HEK293 (cell line): ENCODE measurements around the gene RPUSD1.
"Not testable (repeated sequence)": the region's sequence is repeated elsewhere in the genome, so short reads cannot be mapped to it uniquely, and the experiment has no call there.

Experiments used
- CTCF ChIA-PET: fragments of 350-600 bp; formaldehyde crosslinking; extraction: SDS; loops from one replicate; lab custom pipeline; 2021; ENCODE audit warnings: antibody characterized with exemption; lab: Yijun Ruan, JAX
- POLR2A ChIA-PET: fragments of 300-600 bp; formaldehyde crosslinking; extraction: SDS; loops from one replicate; lab custom pipeline; 2020; ENCODE audit warnings: antibody characterized with exemption, inconsistent platforms; lab: Yijun Ruan, JAX
- H3K27ac ChIP-seq: fragments of 200-500 bp; sonication (Bioruptor generic); 2 replicates; pipeline ENCODE4 v1.5.1; 2014; ENCODE audit warnings: low read depth, low read length, control low read depth, inconsistent platforms; ENCODE audit errors: extremely low read depth
- H3K36me3 ChIP-seq, 2 experiments: fragments of 200-500 bp in 1 of 2; sonication (Bioruptor generic) in 1 of 2; 1 replicate in 1 of 2; 2 replicates in 1 of 2; pipeline ENCODE4 v1.5.1; 2014 to 2017; ENCODE audit warnings: inconsistent platforms in 2 of 2, low read length in 2 of 2; ENCODE audit not compliant: control insufficient read depth in 2 of 2, insufficient read depth in 1 of 2
- H3K4me1 ChIP-seq: fragments of 200-500 bp; sonication (Bioruptor generic); 2 replicates; pipeline ENCODE4 v1.5.1; 2014; ENCODE audit warnings: mild to moderate bottlenecking, low read length, inconsistent platforms; ENCODE audit not compliant: control insufficient read depth, insufficient read depth
- H3K4me3 ChIP-seq: 2 replicates; pipeline ENCODE4 v1.5.1; 2011; ENCODE audit warnings: low read depth, mild to moderate bottlenecking, control low read depth, low read length, moderate library complexity
- H3K9me3 ChIP-seq: fragments of 200-500 bp; sonication (Bioruptor generic); 2 replicates; pipeline ENCODE4 v1.5.1; 2014; ENCODE audit warnings: low read depth, low read length, inconsistent platforms; ENCODE audit not compliant: control insufficient read depth, insufficient read depth
- BCL11A ChIP-seq: fragments of 450-650 bp; formaldehyde crosslinking; IDR thresholded peaks from 2 replicates; pipeline ENCODE4 v1.5.1; 2016; ENCODE audit warnings: low read depth, missing biosample characterization, missing genetic modification characterization
- KLF1 ChIP-seq: fragments of 450-650 bp; formaldehyde crosslinking; IDR thresholded peaks from 2 replicates; pipeline ENCODE4 v1.5.1; 2016; ENCODE audit warnings: missing biosample characterization, missing genetic modification characterization
- SP2 ChIP-seq: fragments of 450-650 bp; formaldehyde crosslinking; IDR thresholded peaks from 2 replicates; pipeline ENCODE4 v1.5.1; 2016; ENCODE audit warnings: missing biosample characterization, missing genetic modification characterization
- ZBTB48 ChIP-seq: fragments of 450-650 bp; formaldehyde crosslinking; IDR thresholded peaks from 2 replicates; pipeline ENCODE4 v1.5.1; 2016; ENCODE audit warnings: missing biosample characterization, missing genetic modification characterization
- ZFP41 ChIP-seq: fragments of 450-650 bp; formaldehyde crosslinking; IDR thresholded peaks from 2 replicates; pipeline ENCODE4 v1.5.1; 2016; ENCODE audit warnings: missing biosample characterization, missing genetic modification characterization, borderline replicate concordance
- ZNF132 ChIP-seq: fragments of 450-650 bp; formaldehyde crosslinking; IDR thresholded peaks from 2 replicates; pipeline ENCODE4 v1.5.1; 2017; ENCODE audit warnings: missing biosample characterization, missing genetic modification characterization, borderline replicate concordance
- ZNF138 ChIP-seq: fragments of 450-650 bp; formaldehyde crosslinking; IDR thresholded peaks from 2 replicates; pipeline ENCODE4 v1.5.1; 2016; ENCODE audit warnings: missing biosample characterization, missing genetic modification characterization, borderline replicate concordance
- ZNF140 ChIP-seq: fragments of 450-650 bp; formaldehyde crosslinking; IDR thresholded peaks from 2 replicates; pipeline ENCODE4 v1.5.1; 2016; ENCODE audit warnings: missing biosample characterization, missing genetic modification characterization
- ZNF175 ChIP-seq: fragments of 450-650 bp; formaldehyde crosslinking; IDR thresholded peaks from 2 replicates; pipeline ENCODE4 v1.5.1; 2016; ENCODE audit warnings: missing biosample characterization, missing genetic modification characterization
- ZNF184 ChIP-seq: fragments of 450-650 bp; IDR thresholded peaks from 2 replicates; pipeline ENCODE4 v1.5.1; 2018; ENCODE audit warnings: missing biosample characterization, mild to moderate bottlenecking, missing genetic modification characterization
- ZNF341 ChIP-seq: fragments of 450-650 bp; formaldehyde crosslinking; IDR thresholded peaks from 2 replicates; pipeline ENCODE4; 2016; ENCODE audit warnings: low read depth, missing biosample characterization, missing genetic modification characterization
- ZNF404 ChIP-seq: fragments of 450-650 bp; formaldehyde crosslinking; IDR thresholded peaks from 2 replicates; pipeline ENCODE4 v1.5.1; 2017; ENCODE audit warnings: missing biosample characterization, missing genetic modification characterization
- ZNF549 ChIP-seq: fragments of 450-650 bp; IDR thresholded peaks from 2 replicates; pipeline ENCODE4 v1.5.1; 2018; ENCODE audit warnings: missing biosample characterization, missing genetic modification characterization, mild to moderate bottlenecking, inconsistent platforms, moderate library complexity
- ZNF560 ChIP-seq: fragments of 450-650 bp; formaldehyde crosslinking; IDR thresholded peaks from 2 replicates; pipeline ENCODE4 v1.5.1; 2017; ENCODE audit warnings: missing biosample characterization, missing genetic modification characterization, borderline replicate concordance
- ZNF580 ChIP-seq: fragments of 450-650 bp; formaldehyde crosslinking; IDR thresholded peaks from 2 replicates; pipeline ENCODE4 v1.5.1; 2016; ENCODE audit warnings: missing biosample characterization, missing genetic modification characterization
- ZNF600 ChIP-seq: fragments of 450-650 bp; formaldehyde crosslinking; IDR thresholded peaks from 2 replicates; pipeline ENCODE4 v1.5.1; 2016; ENCODE audit warnings: missing biosample characterization, missing genetic modification characterization
- ZNF777 ChIP-seq: fragments of 450-650 bp; formaldehyde crosslinking; IDR thresholded peaks from 2 replicates; pipeline ENCODE4 v1.5.1; 2017; ENCODE audit warnings: missing biosample characterization, missing genetic modification characterization, borderline replicate concordance
- ZNF785 ChIP-seq: fragments of 450-650 bp; formaldehyde crosslinking; IDR thresholded peaks from 2 replicates; pipeline ENCODE4 v1.5.1; 2016; ENCODE audit warnings: missing biosample characterization, missing genetic modification characterization
- TF ChIP-seq, protein P1 (sequence below): fragments of 450-650 bp; formaldehyde crosslinking; IDR thresholded peaks from 2 replicates; pipeline ENCODE4 v1.5.1; 2017; ENCODE audit warnings: missing biosample characterization, missing genetic modification characterization
- TF ChIP-seq, protein P2 (sequence below): fragments of 450-650 bp; formaldehyde crosslinking; IDR thresholded peaks from 2 replicates; pipeline ENCODE4 v1.5.1; 2016; ENCODE audit warnings: missing biosample characterization, missing genetic modification characterization

RPUSD1 gene

GRCh38 chr16:754656-755055 is 33.5 kb downstream of the RPUSD1 start (continued):
- TF ChIP-seq ZNF777 (tag by site-specific recombination): no peak
- TF ChIP-seq ZNF404 (tag by site-specific recombination): no peak
- no peak for TF ChIP-seq ZNF580
- TF ChIP-seq, protein P1, sequence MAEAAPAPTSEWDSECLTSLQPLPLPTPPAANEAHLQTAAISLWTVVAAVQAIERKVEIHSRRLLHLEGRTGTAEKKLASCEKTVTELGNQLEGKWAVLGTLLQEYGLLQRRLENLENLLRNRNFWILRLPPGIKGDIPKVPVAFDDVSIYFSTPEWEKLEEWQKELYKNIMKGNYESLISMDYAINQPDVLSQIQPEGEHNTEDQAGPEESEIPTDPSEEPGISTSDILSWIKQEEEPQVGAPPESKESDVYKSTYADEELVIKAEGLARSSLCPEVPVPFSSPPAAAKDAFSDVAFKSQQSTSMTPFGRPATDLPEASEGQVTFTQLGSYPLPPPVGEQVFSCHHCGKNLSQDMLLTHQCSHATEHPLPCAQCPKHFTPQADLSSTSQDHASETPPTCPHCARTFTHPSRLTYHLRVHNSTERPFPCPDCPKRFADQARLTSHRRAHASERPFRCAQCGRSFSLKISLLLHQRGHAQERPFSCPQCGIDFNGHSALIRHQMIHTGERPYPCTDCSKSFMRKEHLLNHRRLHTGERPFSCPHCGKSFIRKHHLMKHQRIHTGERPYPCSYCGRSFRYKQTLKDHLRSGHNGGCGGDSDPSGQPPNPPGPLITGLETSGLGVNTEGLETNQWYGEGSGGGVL (tag by site-specific recombination): no peak

- CTCF ChIA-PET, H3K4me1 ChIP-seq, H3K36me3 ChIP-seq, H3K9me3 ChIP-seq, H3K4me3 ChIP-seq, POLR2A ChIA-PET, H3K27ac ChIP-seq: not testable (repeated sequence)
- TF ChIP-seq KLF1 (tag by site-specific recombination): peak; percentile 58; the same call in 1 of the 2 replicates
These were observed 34.0 kb downstream of the RPUSD1 start for GRCh38 chr16:754121-754607.

- no peak overlapping the region for H3K4me3 ChIP-seq
- TF ChIP-seq SP2 (tag by site-specific recombination) (no peak), ZNF140 (tag by site-specific recombination) (no peak), ZNF341 (no peak), ZNF184 (tag by site-specific recombination) (no peak), ZNF549 (tag by site-specific recombination) (no peak), ZNF138 (tag by site-specific recombination) (no peak), ZNF600 (tag by site-specific recombination) (no peak), BCL11A (tag by site-specific recombination) (no peak)
- H3K27ac ChIP-seq: no peak overlapping the region
- no peaks in the 10 kb centered on the region for H3K9me3 ChIP-seq
- no peaks in the 10 kb centered on the region for H3K36me3 ChIP-seq
- POLR2A ChIA-PET: no interaction called here
- CTCF ChIA-PET: interaction anchor here (0.5 kb wide), 1 partner anchor 428 kb away, joined by 3 read pairs; no protein-coding TSS in a partner anchor
- H3K4me1 ChIP-seq: no peaks in the 10 kb centered on the region
These were observed 36.2 kb downstream of the RPUSD1 start for GRCh38 chr16:752007-752312.

DNA sequence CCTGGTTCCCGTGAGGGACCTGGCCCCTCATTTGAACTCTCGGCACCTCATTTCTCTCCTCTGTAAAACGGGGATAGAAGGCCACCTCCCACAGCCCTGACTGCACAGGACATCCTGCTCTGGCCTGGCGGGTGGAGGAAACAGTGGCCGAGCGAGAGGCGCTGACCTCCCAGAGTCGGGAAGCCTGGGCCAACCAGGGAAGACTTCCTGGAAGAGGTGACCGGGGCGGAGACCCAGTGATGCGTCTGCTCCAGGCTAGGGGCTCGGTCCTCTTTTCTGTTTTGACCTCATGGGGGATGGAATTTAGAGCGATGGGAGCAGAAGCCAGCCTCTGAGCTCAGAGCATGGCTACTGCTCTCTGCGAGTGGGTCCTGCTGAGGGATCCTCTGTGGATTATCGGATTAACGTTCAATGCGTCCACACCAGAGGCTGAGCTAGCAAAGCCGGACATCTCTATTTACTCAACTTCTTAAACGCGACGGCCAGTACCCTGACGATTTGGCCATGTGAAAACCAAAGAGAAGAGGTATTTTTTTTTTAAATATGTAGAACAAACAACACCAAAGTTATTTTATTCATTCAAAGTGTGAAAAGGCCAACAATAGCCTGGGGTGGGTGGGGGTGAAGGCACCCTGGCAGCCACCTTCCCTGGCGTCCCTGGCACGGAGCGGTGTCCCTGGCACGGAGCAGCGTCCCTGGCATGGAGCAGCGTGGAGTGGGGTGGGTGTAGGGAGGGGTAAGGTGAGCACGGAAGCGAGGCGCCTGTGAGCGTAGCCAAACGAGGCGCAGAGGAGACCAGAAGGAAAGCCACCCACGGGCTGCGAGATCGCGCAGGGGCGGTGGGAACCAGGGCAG is 36.8 kb downstream of the RPUSD1 start:
- Histone ChIP-seq H3K27ac (no peak overlapping the region), H3K4me1 (no peaks in the 10 kb centered on the region), H3K9me3 (no peaks in the 10 kb centered on the region), H3K4me3 (no peak overlapping the region), H3K36me3 (no peaks in the 10 kb centered on the region)
- TF ChIP-seq ZBTB48 (tag by site-specific recombination) (no peak), ZNF785 (no peak), ZFP41 (tag by site-specific recombination) (no peak), ZNF560 (tag by site-specific recombination) (no peak), ZNF175 (tag by site-specific recombination) (no peak), ZNF132 (no peak)
- TF ChIP-seq, protein P2, sequence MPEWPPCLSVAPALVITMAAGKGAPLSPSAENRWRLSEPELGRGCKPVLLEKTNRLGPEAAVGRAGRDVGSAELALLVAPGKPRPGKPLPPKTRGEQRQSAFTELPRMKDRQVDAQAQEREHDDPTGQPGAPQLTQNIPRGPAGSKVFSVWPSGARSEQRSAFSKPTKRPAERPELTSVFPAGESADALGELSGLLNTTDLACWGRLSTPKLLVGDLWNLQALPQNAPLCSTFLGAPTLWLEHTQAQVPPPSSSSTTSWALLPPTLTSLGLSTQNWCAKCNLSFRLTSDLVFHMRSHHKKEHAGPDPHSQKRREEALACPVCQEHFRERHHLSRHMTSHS (tag by site-specific recombination): no peak
- ChIA-PET POLR2A (no interaction called here), CTCF (interaction anchor here (0.7 to 1.3 kb wide), 2 partner anchors 38 to 39 kb away, joined by 3 to 5 read pairs; no protein-coding TSS in a partner anchor)
